ENCODE measurements around the gene SLC44A3. TPM values are rescaled to one million over a fixed set of nuclear protein-coding genes. Genes with fewer than 3 reads are reported as not detected.

The SLC44A3 gene
- total and polyA plus RNA-seq, 2 of the 4 experiments (the other 2 are of a cell fraction): 0.31 to 0.54 TPM

DNA sequence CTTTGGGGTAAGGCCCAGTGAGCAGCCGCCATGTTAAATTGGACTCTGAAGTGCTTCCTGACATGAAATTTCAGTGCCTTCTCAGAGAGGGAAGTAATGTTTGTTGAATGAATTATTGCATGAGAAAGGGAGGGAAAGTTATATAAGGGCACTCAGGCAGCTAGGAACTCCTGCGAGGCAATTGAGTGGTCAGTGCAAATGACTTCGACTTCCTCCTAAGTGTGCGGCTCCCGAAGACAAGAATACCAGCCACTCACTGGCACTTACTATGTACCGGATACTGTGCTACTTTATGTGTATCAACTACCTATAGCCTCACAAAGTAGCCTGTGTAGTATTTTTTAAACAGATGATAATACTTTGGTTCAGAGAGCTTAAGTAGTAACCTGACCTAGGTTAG lies 54.3 kb downstream of the SLC44A3 start:
- H3K27me3 ChIP-seq (ENCODE audit: control insufficient read depth, insufficient read depth, low read length): no peaks in the 10 kb centered on the region
- no peak overlapping the region for H2BK20ac ChIP-seq (ENCODE audit: low read depth, low read length)
- no peak overlapping the region for H4K91ac ChIP-seq (ENCODE audit: insufficient read depth, low read depth, low read length)
- no peak overlapping the region for H3K4me3 ChIP-seq (ENCODE audit: insufficient read depth, low read depth, low read length)
- no peaks in the 10 kb centered on the region for H3K79me1 ChIP-seq (ENCODE audit: low read depth in 1 of 2, low read length in 2 of 2)
- H3K4me1 ChIP-seq (ENCODE audit: control insufficient read depth, insufficient read depth, low read length): peaks cover 20% of the 10 kb centered on the region
- no peak overlapping the region for H2BK120ac ChIP-seq (ENCODE audit: low read depth, low read length)
- no peak overlapping the region for H3K14ac ChIP-seq (replicated peaks; ENCODE audit: low read depth, low read length)
- H4K8ac ChIP-seq (ENCODE audit: low read depth in 2 of 2, low read length in 2 of 2): no peak overlapping the region
- DNase-seq: no peak
- no peak overlapping the region for H3K23ac ChIP-seq (ENCODE audit: low read depth, low read length)
- H2BK5ac ChIP-seq (ENCODE audit: low read depth, low read length, poor library complexity, severe bottlenecking): no peak overlapping the region
- H4K5ac ChIP-seq (ENCODE audit: low read depth, low read length): no peak overlapping the region
- CTCF ChIA-PET: interaction anchor here (0.6 kb wide), 1 partner anchor 15 kb away, joined by 3 read pairs; no protein-coding TSS in a partner anchor
- H3K36me3 ChIP-seq (ENCODE audit: control insufficient read depth, insufficient read depth, low read length): no peaks in the 10 kb centered on the region
- no TSS peak for BruUV-seq (replicated peaks)
- intact Hi-C loops (cut with micrococcal nuclease): no loop called here
- H2AK9ac ChIP-seq (replicated peaks; ENCODE audit: low read depth, low read length, poor library complexity): no peak overlapping the region
- peak overlapping the region; percentile 5; the same call in 1 of the 2 replicates for H2AK5ac ChIP-seq (ENCODE audit: low read depth, low read length)
- H3K9me1 ChIP-seq (ENCODE audit: insufficient read depth, low read length): 0 out of 2 replicates have a peak, but pooled peaks cover 10% of the 10 kb centered on the region
- no peak overlapping the region for H3K4me2 ChIP-seq (ENCODE audit: low read depth, low read length)
- H3K4ac ChIP-seq (ENCODE audit: low read depth, low read length): peak overlapping the region; percentile 26; the same call in 1 of the 2 replicates
- dilution Hi-C loops (cut with HindIII; ENCODE audit: low sequenced_read_pairs, unreplicated experiment): no loop called here
- H3K9me3 ChIP-seq (ENCODE audit: control insufficient read depth, insufficient read depth, low read length): no peaks in the 10 kb centered on the region
- WGBS, 2 experiments (ENCODE audit: extremely low coverage in 2 of 2, insufficient read length in 1 of 2): 100% methylated on average over 1 of the region's 6 CpGs; no CpG with 5 or more reads in 1 of the 2 experiments
- in situ Hi-C loops (cut with MboI; ENCODE audit: low sequenced_read_pairs): no loop called here
- no peak overlapping the region for H3K9ac ChIP-seq (ENCODE audit: low read depth, low read length)
- no peaks in the 10 kb centered on the region for H4K20me1 ChIP-seq (ENCODE audit: insufficient read depth, low read length)
- no peak overlapping the region for H3K27ac ChIP-seq (ENCODE audit: insufficient read depth, low read length)
- H2BK15ac ChIP-seq (ENCODE audit: low read depth, low read length): no peak overlapping the region
- H3K56ac ChIP-seq (ENCODE audit: extremely low read depth, insufficient read depth, low read length): no peak overlapping the region
- no peak for ATAC-seq (ENCODE audit: low read depth)
- no peak overlapping the region for H3K18ac ChIP-seq (ENCODE audit: low read depth, low read length)
- TF ChIP-seq BHLHE40 (IDR thresholded peaks at IDR 0.05; ENCODE audit: low read depth, low read length) (no peak), NFE2L2 (IDR thresholded peaks at IDR 0.05; ENCODE audit: low read depth, low read length) (no peak), MAFK (IDR thresholded peaks at IDR 0.05; ENCODE audit: low read depth, low read length) (no peak), CEBPB (IDR thresholded peaks at IDR 0.05; ENCODE audit: low read depth, low read length) (no peak), MAZ (IDR thresholded peaks at IDR 0.05; ENCODE audit: borderline replicate concordance, low read depth, low read length) (no peak), POLR2A (IDR thresholded peaks at IDR 0.05; ENCODE audit: low read depth, low read length) (no peak), RFX5 (IDR thresholded peaks at IDR 0.05; ENCODE audit: low read depth, low read length) (no peak), FOS (IDR thresholded peaks at IDR 0.05; ENCODE audit: low read depth, low read length) (no peak), SMC3 (IDR thresholded peaks at IDR 0.05; ENCODE audit: low read depth, low read length) (no peak), CHD1 (IDR thresholded peaks at IDR 0.05; ENCODE audit: low read depth, low read length) (no peak), MXI1 (IDR thresholded peaks at IDR 0.05; ENCODE audit: borderline replicate concordance, low read depth, low read length) (no peak), RCOR1 (IDR thresholded peaks at IDR 0.05; ENCODE audit: insufficient replicate concordance, low read length) (no peak), RAD21 (IDR thresholded peaks at IDR 0.05; ENCODE audit: low read length) (no peak)
- TF ChIP-seq, protein P1, sequence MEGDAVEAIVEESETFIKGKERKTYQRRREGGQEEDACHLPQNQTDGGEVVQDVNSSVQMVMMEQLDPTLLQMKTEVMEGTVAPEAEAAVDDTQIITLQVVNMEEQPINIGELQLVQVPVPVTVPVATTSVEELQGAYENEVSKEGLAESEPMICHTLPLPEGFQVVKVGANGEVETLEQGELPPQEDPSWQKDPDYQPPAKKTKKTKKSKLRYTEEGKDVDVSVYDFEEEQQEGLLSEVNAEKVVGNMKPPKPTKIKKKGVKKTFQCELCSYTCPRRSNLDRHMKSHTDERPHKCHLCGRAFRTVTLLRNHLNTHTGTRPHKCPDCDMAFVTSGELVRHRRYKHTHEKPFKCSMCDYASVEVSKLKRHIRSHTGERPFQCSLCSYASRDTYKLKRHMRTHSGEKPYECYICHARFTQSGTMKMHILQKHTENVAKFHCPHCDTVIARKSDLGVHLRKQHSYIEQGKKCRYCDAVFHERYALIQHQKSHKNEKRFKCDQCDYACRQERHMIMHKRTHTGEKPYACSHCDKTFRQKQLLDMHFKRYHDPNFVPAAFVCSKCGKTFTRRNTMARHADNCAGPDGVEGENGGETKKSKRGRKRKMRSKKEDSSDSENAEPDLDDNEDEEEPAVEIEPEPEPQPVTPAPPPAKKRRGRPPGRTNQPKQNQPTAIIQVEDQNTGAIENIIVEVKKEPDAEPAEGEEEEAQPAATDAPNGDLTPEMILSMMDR (conservative IDR thresholded peaks at IDR 0.05; ENCODE audit: low read depth, low read length): no peak
- TF ChIP-seq, protein P2, sequence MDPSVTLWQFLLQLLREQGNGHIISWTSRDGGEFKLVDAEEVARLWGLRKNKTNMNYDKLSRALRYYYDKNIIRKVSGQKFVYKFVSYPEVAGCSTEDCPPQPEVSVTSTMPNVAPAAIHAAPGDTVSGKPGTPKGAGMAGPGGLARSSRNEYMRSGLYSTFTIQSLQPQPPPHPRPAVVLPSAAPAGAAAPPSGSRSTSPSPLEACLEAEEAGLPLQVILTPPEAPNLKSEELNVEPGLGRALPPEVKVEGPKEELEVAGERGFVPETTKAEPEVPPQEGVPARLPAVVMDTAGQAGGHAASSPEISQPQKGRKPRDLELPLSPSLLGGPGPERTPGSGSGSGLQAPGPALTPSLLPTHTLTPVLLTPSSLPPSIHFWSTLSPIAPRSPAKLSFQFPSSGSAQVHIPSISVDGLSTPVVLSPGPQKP (IDR thresholded peaks at IDR 0.05; ENCODE audit: borderline replicate concordance, low read depth, low read length): no peak
- TF ChIP-seq, protein P3, sequence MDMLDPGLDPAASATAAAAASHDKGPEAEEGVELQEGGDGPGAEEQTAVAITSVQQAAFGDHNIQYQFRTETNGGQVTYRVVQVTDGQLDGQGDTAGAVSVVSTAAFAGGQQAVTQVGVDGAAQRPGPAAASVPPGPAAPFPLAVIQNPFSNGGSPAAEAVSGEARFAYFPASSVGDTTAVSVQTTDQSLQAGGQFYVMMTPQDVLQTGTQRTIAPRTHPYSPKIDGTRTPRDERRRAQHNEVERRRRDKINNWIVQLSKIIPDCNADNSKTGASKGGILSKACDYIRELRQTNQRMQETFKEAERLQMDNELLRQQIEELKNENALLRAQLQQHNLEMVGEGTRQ (IDR thresholded peaks at IDR 0.05; ENCODE audit: low read depth, low read length): no peak
- POLR2A ChIA-PET (ENCODE audit: unreplicated experiment): interaction anchor here (0.8 kb wide), 1 partner anchor 9 kb away, joined by 5 read pairs; no protein-coding TSS in a partner anchor
- no peak overlapping the region for H2AFZ ChIP-seq (replicated peaks; ENCODE audit: low read length, poor library complexity)

All from IMR-90 (cell line).